ENCODE results near the gene PAX8.
A peak's percentile ranks its signal among the peaks of the same experiment; 100 is the strongest.

Gene PAX8

GRCh38 chr2:113203901-113204519, 74.7 kb downstream of the PAX8 start:
- peak in 1 of 2 experiments; percentile 33 for DNase-seq (ENCODE audit: low read depth in 2 of 2)

- DNase-seq (ENCODE audit: low read depth in 2 of 2) = no peak
These were observed 75.5 kb downstream of the PAX8 start for GRCh38 chr2:113203217-113203530.

- no peak for DNase-seq (ENCODE audit: low read depth in 2 of 2)
These were observed 76.2 kb downstream of the PAX8 start for GRCh38 chr2:113202305-113203216.

GRCh38 chr2:113201496-113202304, 77.0 kb downstream of the PAX8 start:
- no peak for DNase-seq (ENCODE audit: low read depth in 2 of 2)

GRCh38 chr2:113200736-113201490, 77.8 kb downstream of the PAX8 start:
- no peak for DNase-seq (ENCODE audit: low read depth in 2 of 2)

- no peak for DNase-seq (ENCODE audit: low read depth in 2 of 2)
These were observed 78.5 kb downstream of the PAX8 start for GRCh38 chr2:113200236-113200635.

GRCh38 chr2:113198790-113199612, 79.7 kb downstream of the PAX8 start:
- peak; percentile 38 to 41 for DNase-seq (ENCODE audit: low read depth in 2 of 2)

- DNase-seq (ENCODE audit: low read depth in 2 of 2) = no peak
These were observed 80.5 kb downstream of the PAX8 start for GRCh38 chr2:113198048-113198789.

- DNase-seq (ENCODE audit: low read depth in 2 of 2) = no peak
These were observed 81.2 kb downstream of the PAX8 start for GRCh38 chr2:113197347-113198047.

- no peak for DNase-seq (ENCODE audit: low read depth in 2 of 2)
These were observed 81.9 kb downstream of the PAX8 start for GRCh38 chr2:113196839-113197238.

GRCh38 chr2:113195923-113196501, 82.7 kb downstream of the PAX8 start:
- DNase-seq (ENCODE audit: low read depth in 2 of 2) = no peak

GRCh38 chr2:113192459-113193100, 86.1 kb downstream of the PAX8 start:
- DNase-seq (ENCODE audit: low read depth in 2 of 2) = no peak

- no peak for DNase-seq (ENCODE audit: low read depth in 2 of 2)
These were observed 87.8 kb downstream of the PAX8 start for GRCh38 chr2:113190871-113191270.

- no peak for DNase-seq (ENCODE audit: low read depth in 2 of 2)
These were observed 91.0 kb downstream of the PAX8 start for GRCh38 chr2:113187771-113188170.

GRCh38 chr2:113186433-113186796, 92.3 kb downstream of the PAX8 start:
- DNase-seq (ENCODE audit: low read depth in 2 of 2) = no peak

GRCh38 chr2:113185664-113186432, 92.9 kb downstream of the PAX8 start:
- no peak for DNase-seq (ENCODE audit: low read depth in 2 of 2)

- no peak for DNase-seq (ENCODE audit: low read depth in 2 of 2)
These were observed 94.0 kb downstream of the PAX8 start for GRCh38 chr2:113184531-113185230.
